GM21737 (cell line): ENCODE results near the gene PXT1.
"Not testable (repeated sequence)": the region's sequence is repeated elsewhere in the genome, so short reads cannot be mapped to it uniquely, and the experiment has no call there.

Experiments used
- ATAC-seq: cut with Tn5 transposase; IDR thresholded peaks from one replicate; pipeline ENCODE4 v1.9.1; 2021; ENCODE audit warnings: mild to moderate bottlenecking, moderate library complexity; ENCODE audit not compliant: unreplicated experiment

The PXT1 gene

GRCh38 chr6:36371211-36371610 lies 71.4 kb downstream of the PXT1 start:
- ATAC-seq = no peak

- ATAC-seq = no peak
Measured at GRCh38 chr6:36370638-36371037, 72.0 kb downstream of the PXT1 start.

GRCh38 chr6:36368921-36369865 lies 73.5 kb downstream of the PXT1 start:
- no peak for ATAC-seq

- no peak for ATAC-seq
Measured at GRCh38 chr6:36368421-36368820, 74.2 kb downstream of the PXT1 start.

- ATAC-seq = no peak
Measured at GRCh38 chr6:36367743-36368142, 74.9 kb downstream of the PXT1 start.

- no peak for ATAC-seq
Measured at GRCh38 chr6:36364669-36365479, 77.8 kb downstream of the PXT1 start.

GRCh38 chr6:36364061-36364635 lies 78.5 kb downstream of the PXT1 start:
- ATAC-seq = not testable (repeated sequence)

GRCh38 chr6:36363371-36363752 lies 79.3 kb downstream of the PXT1 start:
- ATAC-seq = not testable (repeated sequence)

GRCh38 chr6:36362551-36363370 lies 79.9 kb downstream of the PXT1 start:
- no peak for ATAC-seq

- ATAC-seq = no peak
Measured at GRCh38 chr6:36361071-36361470, 81.6 kb downstream of the PXT1 start.

- peak; percentile 51 for ATAC-seq
Measured at GRCh38 chr6:36360241-36361054, 82.2 kb downstream of the PXT1 start.

GRCh38 chr6:36358226-36358915 lies 84.3 kb downstream of the PXT1 start:
- ATAC-seq = no peak

GRCh38 chr6:36357872-36358225 lies 84.8 kb downstream of the PXT1 start:
- no peak for ATAC-seq

GRCh38 chr6:36355819-36356218 lies 86.8 kb downstream of the PXT1 start:
- ATAC-seq = no peak

- no peak for ATAC-seq
Measured at GRCh38 chr6:36353411-36353915, 89.2 kb downstream of the PXT1 start.

- no peak for ATAC-seq
Measured at GRCh38 chr6:36352477-36353157, 90.0 kb downstream of the PXT1 start.

- no peak for ATAC-seq
Measured at GRCh38 chr6:36350681-36351571, 91.7 kb downstream of the PXT1 start.
